HG03108 (cell line): ENCODE data around the gene TROAP.
"Not testable (repeated sequence)": the region's sequence is repeated elsewhere in the genome, so short reads cannot be mapped to it uniquely, and the experiment has no call there.

Experiments used
- ATAC-seq: cut with Tn5 transposase; IDR thresholded peaks from one replicate; pipeline ENCODE4 v1.9.1; 2021; ENCODE audit warnings: moderate library complexity; ENCODE audit not compliant: unreplicated experiment

TROAP gene

DNA sequence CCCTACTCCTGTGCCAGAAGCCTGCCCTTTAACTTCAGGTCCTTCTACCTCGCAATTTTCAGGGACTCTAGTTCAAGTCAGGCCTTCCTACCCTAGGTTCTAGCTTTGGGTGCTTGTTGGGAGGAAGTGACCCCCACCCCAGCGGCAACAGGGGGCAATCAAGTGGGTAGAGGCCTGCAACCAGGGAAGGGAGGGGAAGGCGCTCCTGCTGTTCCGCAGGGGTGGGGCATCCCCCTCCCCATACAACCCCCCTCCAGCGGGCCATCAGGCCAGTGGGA is 28.3 kb upstream of the TROAP start:
- ATAC-seq = no peak

DNA sequence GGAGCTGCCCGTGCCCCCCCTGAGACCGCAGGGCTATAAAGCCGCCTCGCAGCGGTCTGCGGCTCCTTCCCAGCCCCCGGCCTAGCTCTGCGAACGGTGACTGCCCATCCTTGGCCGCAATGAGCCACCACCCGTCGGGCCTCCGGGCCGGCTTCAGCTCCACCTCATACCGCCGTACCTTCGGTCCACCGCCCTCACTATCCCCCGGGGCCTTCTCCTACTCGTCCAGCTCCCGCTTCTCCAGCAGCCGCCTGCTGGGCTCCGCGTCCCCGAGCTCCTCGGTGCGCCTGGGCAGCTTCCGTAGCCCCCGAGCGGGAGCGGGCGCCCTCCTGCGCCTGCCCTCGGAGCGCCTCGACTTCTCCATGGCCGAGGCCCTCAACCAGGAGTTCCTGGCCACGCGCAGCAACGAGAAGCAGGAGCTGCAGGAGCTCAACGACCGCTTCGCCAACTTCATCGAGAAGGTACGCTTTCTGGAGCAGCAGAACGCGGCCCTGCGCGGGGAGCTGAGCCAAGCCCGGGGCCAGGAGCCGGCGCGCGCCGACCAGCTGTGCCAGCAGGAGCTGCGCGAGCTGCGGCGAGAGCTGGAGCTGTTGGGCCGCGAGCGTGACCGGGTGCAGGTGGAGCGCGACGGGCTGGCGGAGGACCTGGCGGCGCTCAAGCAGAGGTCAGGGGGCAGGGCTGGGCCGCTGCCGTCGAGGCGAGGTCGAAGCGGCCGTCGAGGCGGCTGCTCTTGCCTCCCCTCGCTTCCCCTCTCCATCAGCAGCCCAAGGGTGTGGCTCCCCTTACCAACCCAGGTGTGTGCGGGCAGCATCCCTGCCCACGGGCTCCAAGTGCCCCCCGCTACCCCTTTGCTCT is 27.7 kb upstream of the TROAP start, which contains the start of gene PRPH:
TSS of gene PRPH (plus strand) at position 66 of the 855 bp plus-strand sequence. CDS start at position 120, 54 bp downstream.
- no peak for ATAC-seq

DNA sequence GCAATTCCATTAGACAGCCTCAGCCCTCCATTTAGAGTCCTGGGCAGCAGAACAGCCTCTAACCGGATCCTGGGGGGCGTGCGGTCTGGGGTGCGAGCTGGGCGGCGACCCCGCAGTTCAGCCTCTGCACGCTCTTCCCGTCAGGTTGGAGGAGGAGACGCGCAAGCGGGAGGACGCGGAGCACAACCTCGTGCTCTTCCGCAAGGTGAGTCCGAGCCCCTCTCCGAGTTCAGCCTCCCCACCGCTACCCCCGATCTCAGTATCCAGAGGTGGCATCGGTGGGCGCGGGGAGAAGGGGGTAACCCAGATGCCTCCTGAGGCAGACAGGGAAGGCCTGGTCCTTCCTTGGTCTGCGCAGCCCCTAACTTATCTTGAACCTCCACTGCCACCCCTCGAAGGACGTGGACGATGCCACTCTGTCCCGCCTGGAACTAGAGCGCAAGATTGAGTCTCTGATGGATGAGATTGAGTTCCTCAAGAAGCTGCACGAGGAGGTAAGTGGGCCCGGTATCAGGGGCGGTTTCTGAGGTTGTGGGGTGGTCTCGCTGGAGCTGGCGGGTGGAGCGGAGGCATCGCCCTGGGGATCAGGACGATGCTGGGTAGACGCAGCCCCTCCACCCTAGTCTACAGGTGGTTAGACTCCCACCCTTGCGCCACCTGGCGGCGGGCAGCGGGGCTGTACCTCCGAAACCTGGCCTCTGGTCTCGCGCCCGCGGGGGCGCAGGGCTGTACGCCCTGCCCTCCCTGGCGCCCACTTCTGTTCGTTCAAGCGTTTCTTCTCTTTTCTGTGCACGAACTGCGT is 26.8 kb upstream of the TROAP start:
- ATAC-seq = no peak

- no peak for ATAC-seq
Measured at GRCh38 chr12:49296836-49297694, 26.0 kb upstream of the TROAP start.

DNA sequence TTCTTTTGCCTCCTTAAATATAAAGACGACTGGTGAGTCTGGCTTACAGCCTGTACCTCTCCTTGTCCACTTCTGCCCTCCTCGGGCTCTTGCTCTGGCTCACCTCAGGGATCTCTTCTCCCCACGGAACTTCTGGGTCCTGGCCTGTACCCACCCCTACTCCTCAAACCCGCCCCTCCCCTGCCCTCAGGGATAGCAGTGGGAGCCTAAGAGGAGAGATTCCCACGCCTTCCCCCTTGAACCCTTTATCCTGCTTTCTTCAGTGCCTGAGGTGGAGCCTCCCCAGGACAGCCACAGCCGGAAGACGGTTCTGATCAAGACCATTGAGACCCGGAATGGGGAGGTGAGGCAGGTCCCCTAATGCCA is 25.4 kb upstream of the TROAP start:
- ATAC-seq = no peak

DNA sequence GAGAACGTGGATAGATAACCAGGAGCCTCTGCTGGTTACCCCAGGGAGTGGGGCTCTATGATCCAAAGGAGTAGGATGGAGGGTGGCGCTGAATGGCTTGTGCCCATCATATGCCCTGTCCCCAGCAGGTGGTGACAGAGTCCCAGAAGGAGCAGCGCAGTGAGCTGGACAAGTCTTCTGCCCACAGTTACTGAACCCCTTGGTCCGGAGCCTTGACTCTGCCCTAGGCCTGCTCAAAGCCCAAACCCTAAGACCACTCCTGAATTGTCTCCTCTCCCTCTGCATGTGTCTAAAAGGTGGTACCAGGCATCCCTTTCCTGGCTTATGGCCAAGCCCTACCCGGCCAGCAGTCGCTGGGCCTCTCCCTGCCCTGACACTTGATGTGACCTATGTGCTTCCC is 24.9 kb upstream of the TROAP start:
- ATAC-seq = no peak

DNA sequence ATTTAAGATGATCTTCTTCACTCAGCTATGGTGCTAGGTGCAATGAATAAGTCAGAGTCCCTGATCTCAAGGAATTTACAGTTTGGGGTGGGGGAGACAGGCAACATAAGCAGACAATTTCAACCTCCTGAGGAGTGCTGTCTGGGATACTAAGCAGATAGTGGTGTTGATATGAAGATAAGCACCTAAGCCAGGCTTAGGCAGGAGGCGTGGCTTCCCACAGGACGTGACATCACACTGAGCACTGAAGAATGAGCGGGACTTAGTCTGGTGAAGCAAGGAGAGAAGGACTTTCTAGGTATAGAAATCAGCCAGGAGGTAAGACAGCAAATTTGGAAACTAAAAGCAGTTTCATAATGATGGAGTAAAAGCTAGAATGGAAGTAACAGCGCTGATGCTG is 21.3 kb upstream of the TROAP start:
- ATAC-seq = no peak

DNA sequence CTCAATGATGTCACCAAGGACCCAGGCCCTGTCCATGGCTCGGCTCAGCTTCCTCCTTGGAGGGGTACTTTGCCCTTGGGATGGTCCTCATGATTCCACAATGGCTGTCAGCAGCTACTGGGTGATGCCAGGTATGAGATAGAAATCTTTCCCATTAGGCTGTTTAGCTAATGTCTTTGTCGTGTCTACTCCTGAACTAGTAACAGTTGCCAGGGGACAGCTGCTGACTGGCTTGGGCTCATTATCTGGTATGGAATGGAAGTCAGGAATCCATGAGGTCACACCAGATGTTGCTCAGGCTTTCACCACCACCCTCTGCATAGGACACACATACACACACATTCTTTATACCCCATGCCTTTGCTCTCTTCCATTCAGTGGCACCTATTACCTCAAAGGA is 18.9 kb upstream of the TROAP start:
- no peak for ATAC-seq

GRCh38 chr12:49305762-49306510 is 17.1 kb upstream of the TROAP start:
- no peak for ATAC-seq

DNA sequence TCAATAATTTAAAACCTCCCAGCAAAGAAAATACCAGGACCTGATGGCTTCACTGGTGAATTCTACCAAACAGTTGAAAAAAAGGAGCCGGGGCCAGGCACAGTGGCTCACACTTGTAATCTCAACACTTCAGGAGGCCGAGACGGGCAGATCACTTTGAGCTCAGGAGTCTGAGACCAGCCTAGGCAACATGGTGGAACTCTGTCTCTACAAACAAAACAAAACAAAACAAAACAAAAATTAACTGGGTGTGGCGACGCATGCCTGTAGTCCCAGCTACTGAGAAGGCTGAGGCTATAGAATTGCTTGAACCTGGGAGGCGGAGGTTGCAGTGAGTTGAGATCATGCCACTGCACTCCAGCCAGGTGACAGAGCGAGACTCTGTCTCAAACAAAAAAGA is 13.7 kb upstream of the TROAP start:
- no peak for ATAC-seq

DNA sequence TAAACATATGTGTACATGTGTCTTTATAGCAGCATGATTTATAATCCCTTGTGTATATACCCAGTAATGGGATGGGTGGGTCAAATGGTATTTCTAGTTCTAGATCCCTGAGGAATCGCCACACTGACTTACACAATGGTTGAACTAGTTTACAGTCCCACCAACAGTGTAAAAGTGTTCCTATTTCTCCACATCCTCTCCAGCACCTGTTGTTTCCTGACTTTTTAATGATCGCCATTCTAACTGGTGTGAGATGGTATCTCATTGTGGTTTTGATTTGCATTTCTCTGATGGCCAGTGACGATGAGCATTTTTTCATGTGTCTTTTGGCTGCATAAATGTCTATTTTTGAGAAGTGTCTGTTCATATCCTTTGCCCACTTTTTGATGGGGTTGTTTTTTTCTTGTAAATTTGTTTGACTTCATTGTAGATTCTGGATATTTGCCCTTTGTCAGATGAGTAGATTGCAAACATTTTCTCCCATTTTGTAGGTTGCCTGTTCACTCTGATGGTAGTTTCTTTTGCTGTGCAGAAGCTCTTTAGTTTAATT is 12.5 kb upstream of the TROAP start:
- ATAC-seq = not testable (repeated sequence)

- no peak for ATAC-seq
Measured at GRCh38 chr12:49314811-49315210, 8.2 kb upstream of the TROAP start.

DNA sequence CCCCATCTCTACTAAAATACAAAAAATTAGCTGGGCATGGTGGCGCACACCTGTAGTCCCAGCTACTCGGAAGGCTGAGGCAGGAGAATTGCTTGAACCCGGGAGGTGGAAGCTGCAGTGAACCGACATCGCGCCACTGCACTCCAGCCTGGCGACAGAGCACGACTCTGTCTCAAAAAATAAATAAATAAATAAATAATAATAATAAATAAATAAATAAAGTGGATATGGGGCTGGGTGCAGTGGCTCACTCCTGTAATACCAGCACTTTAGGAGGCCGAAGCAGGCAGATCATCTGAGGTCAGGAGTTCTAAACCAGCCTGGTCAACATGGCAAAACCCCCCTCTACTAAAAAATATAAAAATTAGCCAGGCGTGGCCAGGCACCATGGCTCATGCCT is 5.9 kb upstream of the TROAP start:
- ATAC-seq = not testable (repeated sequence)

- ATAC-seq = not testable (repeated sequence)
Measured at GRCh38 chr12:49320411-49321103, 2.5 kb upstream of the TROAP start.

DNA sequence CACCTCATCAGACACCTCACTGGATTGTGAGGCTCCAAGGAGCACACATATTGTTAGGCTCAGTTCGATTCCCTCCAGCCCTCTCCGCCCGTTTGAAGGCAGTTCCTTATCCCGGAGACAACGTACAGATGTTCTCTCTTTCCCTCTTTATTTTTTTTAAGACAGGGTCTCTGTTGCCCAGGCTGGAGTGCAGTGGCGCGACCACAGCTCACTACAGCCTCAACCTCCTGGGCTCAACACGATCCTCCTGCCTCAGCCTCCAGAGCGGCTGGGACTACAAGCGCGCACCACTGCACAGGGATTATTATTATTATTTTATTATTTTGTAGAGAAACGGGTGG is 718 bp upstream of the TROAP start:
- ATAC-seq = no peak

GRCh38 chr12:49323524-49324097 is 556 bp downstream of the TROAP start:
- ATAC-seq = no peak

DNA sequence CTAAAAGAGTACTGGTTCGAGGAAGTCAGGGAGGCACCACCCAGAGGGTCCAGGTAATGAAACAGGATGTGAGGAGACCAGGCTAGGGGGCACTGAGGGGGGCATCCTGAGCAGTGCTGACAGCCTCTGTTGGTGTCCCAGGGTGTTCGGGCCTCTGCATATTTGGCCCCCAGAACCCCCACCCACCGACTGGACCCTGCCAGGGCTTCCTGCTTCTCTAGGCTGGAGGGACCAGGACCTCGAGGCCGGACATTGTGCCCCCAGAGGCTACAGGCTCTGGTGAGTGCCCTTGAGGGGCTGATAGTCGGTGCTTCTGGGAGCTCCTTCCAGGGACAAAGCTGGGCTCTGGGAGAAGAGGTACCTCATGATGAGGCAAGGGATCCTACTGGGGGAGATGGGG is 2.6 kb downstream of the TROAP start:
- ATAC-seq = no peak

GRCh38 chr12:49327368-49327767 is 4.3 kb downstream of the TROAP start:
- no peak for ATAC-seq

DNA sequence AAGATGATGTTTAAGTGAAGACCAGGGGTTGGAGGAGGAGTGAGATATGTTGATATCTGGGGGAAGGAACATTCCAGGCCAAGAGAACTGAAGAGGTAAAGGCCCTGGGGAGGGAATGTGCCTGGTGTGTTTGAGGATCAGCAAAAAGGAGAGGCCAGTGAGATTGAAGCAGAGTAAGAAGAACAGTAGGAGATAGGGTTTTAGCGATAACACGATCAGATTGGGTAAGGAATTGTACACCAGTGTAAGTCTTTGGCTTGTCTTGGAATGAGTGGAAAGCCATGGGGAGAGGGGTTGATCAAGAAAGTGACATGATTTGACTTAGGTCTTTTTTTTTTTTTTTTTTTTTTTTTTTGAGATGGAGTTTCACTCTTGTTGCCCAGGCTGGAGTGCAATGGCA is 4.8 kb downstream of the TROAP start:
- ATAC-seq = no peak

DNA sequence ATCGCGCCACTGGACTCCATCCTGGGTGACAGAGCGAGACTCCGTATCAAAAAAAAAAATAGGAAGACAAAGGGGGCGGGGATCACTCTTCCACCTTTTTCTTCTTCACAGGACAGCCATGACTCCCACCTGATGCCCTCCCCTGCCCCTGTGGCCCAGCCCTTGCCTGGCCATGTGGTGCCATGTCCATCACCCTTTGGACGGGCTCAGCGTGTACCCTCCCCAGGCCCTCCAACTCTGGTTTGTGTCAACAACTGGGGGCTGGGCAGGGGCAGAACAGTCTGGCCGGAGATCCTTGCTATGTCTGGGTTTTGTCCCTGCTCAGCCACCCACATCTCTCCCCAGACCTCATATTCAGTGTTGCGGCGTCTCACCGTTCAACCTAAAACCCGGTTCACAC is 5.8 kb downstream of the TROAP start:
- no peak for ATAC-seq
